GM23248 (cell line): ENCODE results near the gene WNK2. TPM values are rescaled to one million over a fixed set of nuclear protein-coding genes. Genes with fewer than 3 reads are reported as not detected.

Source experiments
- DNase-seq: peaks from one replicate; pipeline ENCODE4 v3.0.0-alpha.2; 2015
- H2AFZ ChIP-seq: fragments of 200-600 bp; sonication (generic); 2 replicates; pipeline ENCODE4 v1.6.1; 2016; ENCODE audit warnings: antibody characterized with exemption
- H3F3A ChIP-seq: fragments of 200-600 bp; sonication (generic); 2 replicates; pipeline ENCODE4 v1.6.1; 2016; ENCODE audit warnings: mild to moderate bottlenecking, antibody characterized with exemption, mixed run types; ENCODE audit not compliant: insufficient read depth
- H3K27ac ChIP-seq: fragments of 200-600 bp; sonication (generic); 2 replicates; pipeline ENCODE4 v1.5.1; 2016; ENCODE audit warnings: mild to moderate bottlenecking
- H3K27me3 ChIP-seq: fragments of 200-600 bp; sonication (generic); replicated peaks from 2 replicates; pipeline ENCODE4 v1.6.1; 2016; ENCODE audit warnings: mild to moderate bottlenecking; ENCODE audit not compliant: insufficient read depth
- H3K36me3 ChIP-seq: fragments of 200-600 bp; sonication (generic); 2 replicates; pipeline ENCODE4 v1.6.1; 2016; ENCODE audit warnings: low read depth, mild to moderate bottlenecking
- H3K4me1 ChIP-seq: fragments of 200-600 bp; sonication (generic); 2 replicates; pipeline ENCODE4 v1.6.1; 2016; ENCODE audit warnings: mild to moderate bottlenecking; ENCODE audit not compliant: insufficient read depth
- H3K4me2 ChIP-seq: fragments of 200-600 bp; sonication (generic); one replicate; pipeline ENCODE4 v1.6.1; 2016; ENCODE audit warnings: mild to moderate bottlenecking; ENCODE audit not compliant: unreplicated experiment
- H3K4me3 ChIP-seq: fragments of 200-600 bp; sonication (generic); 2 replicates; pipeline ENCODE4 v1.5.1; 2016; ENCODE audit warnings: mild to moderate bottlenecking
- H3K79me2 ChIP-seq: fragments of 200-600 bp; sonication (generic); 2 replicates; pipeline ENCODE4 v1.6.1; 2016; ENCODE audit warnings: mild to moderate bottlenecking; ENCODE audit not compliant: insufficient read depth
- H3K9ac ChIP-seq: fragments of 200-600 bp; sonication (generic); 2 replicates; pipeline ENCODE4 v1.6.1; 2016; ENCODE audit warnings: mild to moderate bottlenecking
- H3K9me2 ChIP-seq: fragments of 200-600 bp; sonication (generic); 2 replicates; pipeline ENCODE4 v1.6.1; 2016; ENCODE audit warnings: mixed run types, mild to moderate bottlenecking, moderate library complexity; ENCODE audit not compliant: insufficient read depth
- H3K9me3 ChIP-seq: fragments of 200-600 bp; sonication (generic); one replicate; pipeline ENCODE4 v1.6.1; 2017; ENCODE audit warnings: low read depth
- H4K20me1 ChIP-seq: fragments of 200-600 bp; sonication (generic); 2 replicates; pipeline ENCODE4 v1.6.0; 2016; ENCODE audit not compliant: insufficient read depth
- EZH2 ChIP-seq: fragments of 200-600 bp; sonication (generic); IDR thresholded peaks from 2 replicates; pipeline ENCODE4 v1.6.1; 2018; ENCODE audit warnings: antibody characterized with exemption, mild to moderate bottlenecking; ENCODE audit not compliant: insufficient read depth, poor library complexity, severe bottlenecking
- EZH2phosphoT487 ChIP-seq: fragments of 200-600 bp; sonication (generic); IDR thresholded peaks from 2 replicates; pipeline ENCODE4 v1.6.1; 2018; ENCODE audit warnings: antibody characterized with exemption, moderate library complexity, mild to moderate bottlenecking, low read depth; ENCODE audit not compliant: insufficient read depth
- WGBS, 2 experiments: methylation state at CpG; one replicate each; pipeline ENCODE4 v1.1.6; 2015 to 2017; ENCODE audit warnings: low lambda C conversion rate in 2 of 2, low coverage in 1 of 2; ENCODE audit errors: missing lambda C conversion rate in 2 of 2; 5-methylcytosine and 5-hydroxymethylcytosine counted together
- in situ Hi-C: fragments of 300-500 bp; cut with MboI; formaldehyde crosslinking; loops from 2 replicates; pipeline ENCODE4 v1.15.0; 2020
- polyA plus RNA-seq: library from polyadenylated mRNA; unstranded; fragments of >200 nt; fragmentation: Nextera tagmentation; extraction: Ambion mirVana; gene quantifications from 2 replicates; pipeline ENCODE4 v1.2.1, GENCODE V29; 2016
- total RNA-seq: library from RNA; depleted of rRNA; stranded (reverse); fragments of >200 nt; shearing (Covaris generic); gene quantifications from 2 replicates; pipeline ENCODE4 v1.2.3, GENCODE V29; 2014

The WNK2 gene
- total and polyA plus RNA-seq, 2 experiments from 2014 or later, result not detected

DNA sequence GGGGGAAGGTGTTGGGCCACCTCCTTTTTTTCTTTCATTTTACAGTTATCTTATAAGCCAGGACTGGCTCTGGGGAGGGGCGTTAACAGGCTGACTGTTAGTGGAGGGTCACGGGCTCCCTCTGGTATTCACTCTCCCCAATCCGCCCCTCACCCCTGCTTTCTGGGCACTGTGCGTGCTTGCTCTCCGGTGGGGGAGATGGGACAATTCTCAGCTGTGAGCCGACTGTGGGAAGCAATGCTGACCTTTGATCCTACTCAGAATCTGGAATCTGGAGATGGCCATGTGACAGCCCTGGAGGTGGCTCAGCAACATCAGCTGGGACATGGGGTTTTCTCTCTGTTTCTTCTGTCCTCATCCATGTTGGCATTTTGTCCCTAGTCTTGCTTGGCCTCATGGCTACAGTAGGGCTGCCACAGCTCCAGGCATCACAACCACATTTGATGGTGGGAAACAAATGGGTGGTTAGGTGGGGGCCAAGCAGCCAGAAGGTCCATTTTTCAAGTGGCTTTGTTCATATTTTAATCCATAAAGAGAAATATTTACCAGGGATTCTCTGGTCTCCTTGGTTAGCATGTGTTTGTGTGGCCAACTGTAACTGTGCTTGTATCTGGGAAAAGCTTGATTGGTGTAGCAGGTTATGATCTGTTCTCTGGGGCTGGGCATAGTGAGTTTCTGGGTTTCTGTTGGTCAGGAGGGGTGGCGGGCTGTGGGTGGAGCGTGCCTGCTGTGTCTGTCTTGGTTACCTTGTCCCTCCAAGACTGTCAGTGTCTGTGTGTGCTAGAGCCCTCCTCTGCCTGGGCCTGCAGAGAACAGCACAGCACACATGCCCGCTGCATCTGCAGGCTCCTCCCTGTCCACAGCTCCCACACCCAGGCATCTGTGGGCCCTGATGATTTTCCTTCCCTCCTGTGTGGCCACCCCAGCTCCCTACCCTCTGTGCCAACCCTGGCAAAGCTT lies 12.4 kb downstream of the WNK2 start:
- Histone ChIP-seq H3K27ac (no peak overlapping the region), H3K4me1 (no peaks in the 10 kb centered on the region), H3K9me2 (no peaks in the 10 kb centered on the region), H3K4me2 (no peak overlapping the region), H4K20me1 (no peaks in the 10 kb centered on the region), H2AFZ (no peak overlapping the region), H3K9me3 (no peaks in the 10 kb centered on the region), H3K79me2 (no peaks in the 10 kb centered on the region), H3F3A (no peaks in the 10 kb centered on the region), H3K4me3 (no peak overlapping the region), H3K27me3 (no peaks in the 10 kb centered on the region), H3K9ac (no peak overlapping the region), H3K36me3 (no peaks in the 10 kb centered on the region)
- in situ Hi-C loops, result no loop called here
- DNase-seq, result no peak
- TF ChIP-seq EZH2 (no peak), EZH2phosphoT487 (no peak)
- 59 to 62% methylated on average over 9 of the region's 9 CpGs for WGBS, 2 experiments

DNA sequence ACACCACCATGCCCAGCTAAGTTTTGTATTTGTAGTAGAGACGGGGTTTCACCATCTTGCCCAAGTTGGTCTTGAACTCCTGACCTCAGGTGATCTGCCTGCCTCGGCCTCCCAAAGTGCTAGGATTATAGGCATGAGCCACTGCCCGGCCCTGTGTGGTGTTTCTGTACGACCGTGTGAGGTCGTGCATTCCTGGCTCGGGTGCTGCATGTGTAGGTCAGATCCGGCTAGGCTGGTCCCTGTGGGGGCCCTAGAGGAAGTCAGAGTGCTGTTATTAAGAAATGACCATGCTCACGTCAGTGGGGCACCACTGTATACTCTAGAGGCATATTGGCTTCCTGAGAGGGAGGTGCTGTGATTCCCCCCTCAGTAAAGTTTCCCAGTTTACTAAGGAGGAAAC lies 13.7 kb downstream of the WNK2 start:
- H3K79me2 ChIP-seq, result no peaks in the 10 kb centered on the region
- no peaks in the 10 kb centered on the region for H3K9me2 ChIP-seq
- no peak overlapping the region for H3K4me3 ChIP-seq
- no peak overlapping the region for H2AFZ ChIP-seq
- H3K4me2 ChIP-seq, result no peak overlapping the region
- in situ Hi-C loops, result no loop called here
- no peaks in the 10 kb centered on the region for H3K36me3 ChIP-seq
- H3K27ac ChIP-seq, result no peak overlapping the region
- 63 to 64% methylated on average over 9 of the region's 9 CpGs for WGBS, 2 experiments
- H3K27me3 ChIP-seq, result no peaks in the 10 kb centered on the region
- no peaks in the 10 kb centered on the region for H3F3A ChIP-seq
- DNase-seq, result no peak
- no peak overlapping the region for H3K9ac ChIP-seq
- no peak for TF ChIP-seq EZH2
- H3K4me1 ChIP-seq, result no peaks in the 10 kb centered on the region
- no peaks in the 10 kb centered on the region for H3K9me3 ChIP-seq
- H4K20me1 ChIP-seq, result no peaks in the 10 kb centered on the region

DNA sequence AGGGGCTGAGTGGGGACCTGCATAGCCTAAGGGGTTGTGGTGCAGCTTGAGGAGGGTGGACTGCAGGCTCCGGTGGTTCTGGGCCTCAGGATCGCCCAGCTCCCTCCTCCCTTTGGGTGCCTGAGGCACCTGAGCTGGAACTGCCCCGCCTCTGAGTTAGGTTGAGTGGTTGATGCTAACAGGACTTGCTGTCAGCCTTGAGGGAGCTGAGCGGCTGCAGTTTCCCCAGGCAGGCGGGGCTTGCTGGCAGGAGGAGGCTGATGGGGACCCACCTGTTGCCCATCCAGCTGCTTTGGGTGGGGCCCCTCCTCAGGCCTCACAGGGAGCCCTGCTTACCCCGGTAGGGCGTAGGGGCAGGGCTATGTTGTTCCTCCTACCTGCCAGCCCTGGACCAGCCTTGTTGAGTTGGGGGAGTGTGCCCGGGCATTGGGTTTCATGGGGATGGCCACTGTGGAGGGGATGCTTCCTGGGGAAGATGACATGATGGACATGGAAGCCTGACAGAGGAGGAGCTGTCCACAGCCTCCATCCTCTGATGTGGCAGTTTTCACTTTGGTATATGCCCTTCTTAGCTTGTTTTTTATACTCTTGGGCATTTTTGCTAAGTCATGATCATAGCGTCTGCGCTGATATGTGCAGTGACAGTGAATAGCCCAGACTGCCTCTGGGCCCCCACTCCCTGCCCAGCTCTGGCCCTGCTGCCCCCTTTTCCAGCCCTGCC lies 14.3 kb downstream of the WNK2 start:
- no peaks in the 10 kb centered on the region for H3K9me3 ChIP-seq
- no peak overlapping the region for H3K27ac ChIP-seq
- DNase-seq, result no peak
- H4K20me1 ChIP-seq, result no peaks in the 10 kb centered on the region
- no peaks in the 10 kb centered on the region for H3K27me3 ChIP-seq
- H3K36me3 ChIP-seq, result no peaks in the 10 kb centered on the region
- 68 to 83% methylated on average over 10 of the region's 10 CpGs for WGBS, 2 experiments
- TF ChIP-seq EZH2, result no peak
- TF ChIP-seq EZH2phosphoT487, result no peak
- H3K4me1 ChIP-seq, result no peaks in the 10 kb centered on the region
- H2AFZ ChIP-seq, result no peak overlapping the region
- no peaks in the 10 kb centered on the region for H3K79me2 ChIP-seq
- no peak overlapping the region for H3K4me2 ChIP-seq
- H3K9ac ChIP-seq, result no peak overlapping the region
- no peak overlapping the region for H3K4me3 ChIP-seq
- no peaks in the 10 kb centered on the region for H3F3A ChIP-seq
- in situ Hi-C loops, result no loop called here
- H3K9me2 ChIP-seq, result no peaks in the 10 kb centered on the region

DNA sequence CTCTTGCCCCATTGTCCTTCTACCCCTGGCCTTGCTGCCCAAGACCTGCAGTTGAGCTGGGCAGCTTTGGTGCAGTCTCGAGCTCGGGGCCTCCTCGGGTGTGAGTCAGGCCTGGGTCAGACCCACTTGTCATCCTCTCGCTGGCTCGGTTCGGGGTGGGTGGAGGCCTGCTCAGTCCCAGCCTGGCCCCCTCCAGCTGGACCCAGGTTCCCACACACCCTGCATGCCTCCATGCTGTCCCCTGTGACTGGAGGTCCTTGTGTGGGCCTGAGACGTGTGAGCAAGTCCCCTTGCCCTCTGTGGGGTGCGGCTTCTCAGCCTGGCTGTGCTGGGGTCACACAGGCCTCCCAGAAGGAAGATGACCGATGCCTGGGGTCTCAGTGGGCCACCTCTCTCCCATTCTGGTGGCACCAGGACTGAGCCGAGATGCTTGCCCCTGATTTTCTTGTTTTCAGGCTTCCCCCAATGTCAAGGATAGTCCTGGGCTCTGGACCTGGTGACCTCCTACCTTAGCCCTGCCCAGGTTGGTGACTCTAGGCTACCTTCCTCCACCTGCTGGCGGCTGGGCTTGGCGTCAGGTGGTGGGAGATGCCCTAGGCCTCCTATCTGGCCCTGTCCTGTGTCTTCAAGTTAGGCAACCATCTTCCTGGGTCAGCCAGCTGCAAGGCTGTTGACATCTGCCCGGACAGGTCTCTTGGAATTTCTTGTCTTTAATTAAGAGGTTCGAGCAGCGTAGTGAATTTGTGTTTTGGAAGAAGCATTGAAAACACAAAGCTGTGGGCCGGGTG lies 15.1 kb downstream of the WNK2 start:
- Histone ChIP-seq H3K27me3 (no peaks in the 10 kb centered on the region), H3K9me3 (no peaks in the 10 kb centered on the region), H3K79me2 (no peaks in the 10 kb centered on the region), H3K36me3 (no peaks in the 10 kb centered on the region), H3F3A (no peaks in the 10 kb centered on the region), H3K9me2 (no peaks in the 10 kb centered on the region), H3K4me1 (no peaks in the 10 kb centered on the region), H3K9ac (no peak overlapping the region), H4K20me1 (no peaks in the 10 kb centered on the region), H3K4me3 (no peak overlapping the region), H2AFZ (no peak overlapping the region), H3K4me2 (no peak overlapping the region), H3K27ac (no peak overlapping the region)
- 64 to 67% methylated on average over 16 of the region's 16 CpGs for WGBS, 2 experiments
- in situ Hi-C loops, result no loop called here
- TF ChIP-seq EZH2phosphoT487 (no peak), EZH2 (no peak)
- no peak for DNase-seq
